Body of pancreas (tissue), 4 donors: ENCODE results near the gene ATP1A4. TPM values are rescaled to one million over a fixed set of nuclear protein-coding genes. Genes with fewer than 3 reads are reported as not detected.
A peak's percentile ranks its signal among the peaks of the same experiment; 100 is the strongest.

Source experiments
- ATAC-seq: fragments of 150-250 bp; one replicate; pipeline ENCODE4 v1.9.1; 2016
- DNase-seq, 4 donors: peaks; one replicate each; pipeline ENCODE4 v3.0.0-alpha.2; 2019
- H3K27ac ChIP-seq, 4 donors: fragments of 200-600 bp; sonication (generic); 1 replicate in 3 of 4; 2 replicates in 1 of 4; pipeline versions ENCODE4 v1.5.1 to v1.6.1; 2016 to 2019; ENCODE audit warnings: mild to moderate bottlenecking in 1 of 4, mixed read lengths in 1 of 4, moderate library complexity in 1 of 4
- H3K27me3 ChIP-seq, 2 donors: fragments of 200-600 bp; sonication (generic); one replicate each; pipeline ENCODE4 v1.6.0; 2016; ENCODE audit warnings: mild to moderate bottlenecking in 1 of 2
- H3K36me3 ChIP-seq, 2 donors: fragments of 200-600 bp; sonication (generic); replicated peaks in 1 of 2; 2 replicates each; pipeline ENCODE4 v1.5.1; 2016; ENCODE audit warnings: low read depth in 2 of 2; ENCODE audit not compliant: insufficient read depth in 1 of 2
- H3K4me1 ChIP-seq: fragments of 200-600 bp; sonication (generic); one replicate; pipeline ENCODE4 v1.6.0; 2016
- H3K4me3 ChIP-seq, 2 donors: fragments of 200-600 bp; sonication (generic); 1 replicate in 1 of 2; 2 replicates in 1 of 2; pipeline ENCODE4 v1.5.1; 2016 to 2019
- H3K9me3 ChIP-seq, 3 donors: fragments of 200-600 bp; sonication (generic); 1 replicate in 2 of 3; 2 replicates in 1 of 3; pipeline ENCODE4 v1.5.1; 2016
- POLR2A ChIP-seq, 3 donors: fragments of 450-650 bp; IDR thresholded peaks; one replicate each; pipeline ENCODE4 v1.6.1; 2016; ENCODE audit warnings: antibody characterized with exemption in 3 of 3, mild to moderate bottlenecking in 2 of 3
- WGBS, 2 donors: methylation state at CpG; one replicate each; pipeline ENCODE4 v1.1.5; 2017; 5-methylcytosine and 5-hydroxymethylcytosine counted together
- intact Hi-C: fragments of 100-400 bp; cut with DNase I; formaldehyde crosslinking; loops from one replicate; pipeline ENCODE4 v1.15.1; 2023
- total RNA-seq, 2 donors: library from RNA; depleted of rRNA; stranded (reverse); fragments of >200 nt; gene quantifications; one replicate each; pipeline ENCODE4 v1.1.0, GENCODE V29; 2016
- TF ChIP-seq, protein P1 (sequence below), 7 experiments: fragments of 450-650 bp in 4 of 7; fragments of 200-600 bp in 3 of 7; sonication (generic) in 3 of 7; IDR thresholded peaks; one replicate each; pipeline ENCODE4 v1.5.1; 2016 to 2019; ENCODE audit warnings: antibody characterized with exemption in 7 of 7

ATP1A4 gene
- total RNA-seq, 2 donors from 2014 or later = not detected

DNA sequence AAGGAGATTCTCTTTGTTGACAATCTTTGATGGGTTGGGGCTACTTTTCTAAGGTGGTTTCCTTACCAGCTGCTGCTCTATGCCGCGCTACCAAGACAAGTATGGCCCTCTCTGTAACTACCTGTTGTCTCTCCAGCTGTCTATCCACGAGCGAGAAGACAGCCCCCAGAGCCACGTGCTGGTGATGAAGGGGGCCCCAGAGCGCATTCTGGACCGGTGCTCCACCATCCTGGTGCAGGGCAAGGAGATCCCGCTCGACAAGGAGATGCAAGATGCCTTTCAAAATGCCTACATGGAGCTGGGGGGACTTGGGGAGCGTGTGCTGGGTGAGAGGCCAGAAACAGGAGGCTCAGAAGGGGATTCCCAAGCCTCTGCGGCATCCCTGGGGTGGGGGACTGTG, 21.4 kb upstream of the ATP1A4 start:
- no peaks in the 10 kb centered on the region for H3K36me3 ChIP-seq
- DNase-seq = no peak
- intact Hi-C loops = no loop called here
- peaks cover 8% of the 10 kb centered on the region for H3K4me1 ChIP-seq
- TF ChIP-seq, protein P1, sequence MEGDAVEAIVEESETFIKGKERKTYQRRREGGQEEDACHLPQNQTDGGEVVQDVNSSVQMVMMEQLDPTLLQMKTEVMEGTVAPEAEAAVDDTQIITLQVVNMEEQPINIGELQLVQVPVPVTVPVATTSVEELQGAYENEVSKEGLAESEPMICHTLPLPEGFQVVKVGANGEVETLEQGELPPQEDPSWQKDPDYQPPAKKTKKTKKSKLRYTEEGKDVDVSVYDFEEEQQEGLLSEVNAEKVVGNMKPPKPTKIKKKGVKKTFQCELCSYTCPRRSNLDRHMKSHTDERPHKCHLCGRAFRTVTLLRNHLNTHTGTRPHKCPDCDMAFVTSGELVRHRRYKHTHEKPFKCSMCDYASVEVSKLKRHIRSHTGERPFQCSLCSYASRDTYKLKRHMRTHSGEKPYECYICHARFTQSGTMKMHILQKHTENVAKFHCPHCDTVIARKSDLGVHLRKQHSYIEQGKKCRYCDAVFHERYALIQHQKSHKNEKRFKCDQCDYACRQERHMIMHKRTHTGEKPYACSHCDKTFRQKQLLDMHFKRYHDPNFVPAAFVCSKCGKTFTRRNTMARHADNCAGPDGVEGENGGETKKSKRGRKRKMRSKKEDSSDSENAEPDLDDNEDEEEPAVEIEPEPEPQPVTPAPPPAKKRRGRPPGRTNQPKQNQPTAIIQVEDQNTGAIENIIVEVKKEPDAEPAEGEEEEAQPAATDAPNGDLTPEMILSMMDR (IDR thresholded peaks at IDR 0.05) = no peak
- no peak for TF ChIP-seq POLR2A (IDR thresholded peaks at IDR 0.05)
- 79 to 80% methylated on average over 11 of the region's 11 CpGs for WGBS, 2 donors
- H3K9me3 ChIP-seq = no peaks in the 10 kb centered on the region
- no peak overlapping the region for H3K27ac ChIP-seq
- no peak overlapping the region for H3K4me3 ChIP-seq
- ATAC-seq = no peak
- no peaks in the 10 kb centered on the region for H3K27me3 ChIP-seq

DNA sequence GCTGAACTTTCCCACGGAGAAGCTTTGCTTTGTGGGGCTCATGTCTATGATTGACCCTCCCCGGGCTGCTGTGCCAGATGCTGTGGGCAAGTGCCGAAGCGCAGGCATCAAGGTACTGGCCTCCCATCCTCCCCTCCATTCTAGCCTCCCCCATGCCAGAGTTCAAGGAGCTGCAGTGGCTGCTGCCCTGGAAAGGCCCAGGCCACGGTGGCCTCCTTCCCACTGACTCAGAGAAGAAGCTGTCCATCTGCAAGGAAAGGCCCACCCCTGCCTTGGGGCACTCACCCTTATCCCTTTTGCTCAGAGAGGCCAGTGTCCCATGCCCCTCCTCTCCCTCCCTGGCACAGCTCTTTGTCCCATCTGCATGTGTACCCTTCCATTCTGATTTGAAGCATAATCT, 20.9 kb upstream of the ATP1A4 start:
- intact Hi-C loops = no loop called here
- TF ChIP-seq POLR2A (IDR thresholded peaks at IDR 0.05) = no peak
- TF ChIP-seq, protein P1 (IDR thresholded peaks at IDR 0.05) = no peak
- no peaks in the 10 kb centered on the region for H3K27me3 ChIP-seq
- no peak for ATAC-seq
- peaks cover 8% of the 10 kb centered on the region for H3K4me1 ChIP-seq
- no peaks in the 10 kb centered on the region for H3K9me3 ChIP-seq
- H3K27ac ChIP-seq = no peak overlapping the region
- H3K36me3 ChIP-seq = no peaks in the 10 kb centered on the region
- DNase-seq = no peak
- WGBS, 2 donors = 84 to 96% methylated on average over 4 to 5 of the region's 5 CpGs
- no peak overlapping the region for H3K4me3 ChIP-seq

DNA sequence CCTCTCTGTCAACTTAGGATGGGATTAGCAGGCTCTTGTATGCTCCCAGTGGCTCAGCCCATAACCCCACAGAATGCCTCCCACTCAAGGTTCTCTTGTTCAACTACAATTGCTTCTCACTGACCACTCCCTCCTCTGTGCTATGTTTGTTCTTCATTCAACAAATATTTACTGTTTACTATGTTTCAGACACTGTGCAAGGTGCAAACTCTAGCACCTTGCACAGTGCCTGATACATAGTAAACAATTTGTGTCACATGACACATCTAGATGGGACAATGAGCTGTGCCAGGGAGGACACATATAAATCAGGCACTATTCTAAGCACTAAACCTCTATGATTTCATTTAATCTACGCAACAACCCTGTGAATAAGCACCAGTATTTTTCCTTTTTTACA, 20.5 kb upstream of the ATP1A4 start:
- Histone ChIP-seq H3K4me3 (no peak overlapping the region), H3K27me3 (no peaks in the 10 kb centered on the region), H3K27ac (no peak overlapping the region), H3K36me3 (no peaks in the 10 kb centered on the region), H3K9me3 (no peaks in the 10 kb centered on the region), H3K4me1 (peaks cover 8% of the 10 kb centered on the region)
- DNase-seq (no peak), ATAC-seq (no peak)
- 88 to 100% methylated on average over 1 of the region's 1 CpG for WGBS, 2 donors
- intact Hi-C loops = no loop called here
- TF ChIP-seq, protein P1 (IDR thresholded peaks at IDR 0.05) = no peak
- no peak for TF ChIP-seq POLR2A (IDR thresholded peaks at IDR 0.05)

DNA sequence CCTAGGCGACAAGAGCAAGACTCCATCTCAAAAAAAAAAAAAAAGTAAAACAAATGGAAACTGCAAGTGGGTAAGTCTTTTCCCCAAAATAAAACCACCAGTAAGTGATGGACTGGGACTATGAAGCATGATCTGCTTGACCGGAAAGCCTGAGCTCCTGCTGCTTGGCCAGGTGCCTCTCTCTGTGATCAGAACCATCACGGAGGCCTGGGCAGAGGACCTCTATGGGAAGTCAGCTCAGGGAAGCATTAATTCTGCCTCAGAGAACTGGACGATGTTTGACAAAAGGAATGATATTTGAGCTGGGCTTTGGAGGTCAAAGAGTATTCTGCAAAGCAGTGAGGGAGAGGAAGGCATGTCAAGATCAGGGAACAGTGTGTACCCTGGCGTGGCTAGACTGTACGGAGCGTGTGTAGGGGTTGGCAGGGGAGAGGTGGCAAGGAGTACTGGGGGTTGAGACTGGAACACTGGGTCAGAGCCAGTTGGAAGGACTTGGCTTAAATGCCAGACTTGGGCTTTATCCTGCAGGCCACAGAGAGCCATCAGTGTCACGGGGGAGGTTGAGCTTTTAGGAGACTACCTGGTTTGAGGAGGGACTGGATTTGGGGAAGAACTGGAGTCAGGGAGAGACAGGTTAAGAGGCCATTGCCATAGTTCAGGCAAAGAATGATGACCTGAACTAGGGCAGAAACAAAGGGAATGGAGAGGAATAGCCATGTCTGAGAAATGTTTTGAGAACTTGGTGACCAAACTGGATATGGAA, 19.4 kb upstream of the ATP1A4 start:
- H3K36me3 ChIP-seq = no peaks in the 10 kb centered on the region
- H3K4me3 ChIP-seq = no peak overlapping the region
- 64 to 70% methylated on average over 8 of the region's 8 CpGs for WGBS, 2 donors
- intact Hi-C loops = no loop called here
- DNase-seq (peak in 3 of 4 donors; percentile 24 to 47 (median 43)), ATAC-seq (peak; percentile 58)
- H3K27ac ChIP-seq = no peak overlapping the region
- H3K9me3 ChIP-seq = no peaks in the 10 kb centered on the region
- no peaks in the 10 kb centered on the region for H3K27me3 ChIP-seq
- TF ChIP-seq, protein P1 (IDR thresholded peaks at IDR 0.05) = no peak
- no peak for TF ChIP-seq POLR2A (IDR thresholded peaks at IDR 0.05)
- H3K4me1 ChIP-seq = peaks cover 8% of the 10 kb centered on the region
